Measurements from ENCODE around the gene PSMB7. TPM values are rescaled to one million over a fixed set of nuclear protein-coding genes. Genes with fewer than 3 reads are reported as not detected.

PSMB7 gene
- total and polyA plus RNA-seq, 2 of the 13 experiments (the other 11 are each of a cell fraction or from before 2014, with no cell fraction given): 259 to 291 TPM

- no peak for FAIRE-seq
- peak; percentile 29; the same call in 1 of the 2 replicates for TF ChIP-seq ZNF687 (CRISPR knock-in tag; IDR thresholded peaks at IDR 0.05)
- TF ChIP-seq NCOA1 (CRISPR knock-in tag; IDR thresholded peaks at IDR 0.05): no peak
- TF ChIP-seq ZNF614 (CRISPR knock-in tag; IDR thresholded peaks at IDR 0.05; ENCODE audit: borderline replicate concordance): no peak
- TF ChIP-seq ZNF552 (CRISPR knock-in tag; IDR thresholded peaks at IDR 0.05; ENCODE audit: borderline replicate concordance): no peak
- TF ChIP-seq RORA (CRISPR knock-in tag; IDR thresholded peaks at IDR 0.05): no peak
- TF ChIP-seq CEBPB (IDR thresholded peaks at IDR 0.05; ENCODE audit: borderline replicate concordance, low read depth, low read length): no peak
- TF ChIP-seq ZBTB33 (CRISPR knock-in tag; IDR thresholded peaks at IDR 0.05): peak; percentile 81
- TF ChIP-seq, protein P1, sequence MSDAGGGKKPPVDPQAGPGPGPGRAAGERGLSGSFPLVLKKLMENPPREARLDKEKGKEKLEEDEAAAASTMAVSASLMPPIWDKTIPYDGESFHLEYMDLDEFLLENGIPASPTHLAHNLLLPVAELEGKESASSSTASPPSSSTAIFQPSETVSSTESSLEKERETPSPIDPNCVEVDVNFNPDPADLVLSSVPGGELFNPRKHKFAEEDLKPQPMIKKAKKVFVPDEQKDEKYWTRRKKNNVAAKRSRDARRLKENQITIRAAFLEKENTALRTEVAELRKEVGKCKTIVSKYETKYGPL (CRISPR knock-in tag; IDR thresholded peaks at IDR 0.05): no peak
- no peak for TF ChIP-seq ZSCAN20 (CRISPR knock-in tag; IDR thresholded peaks at IDR 0.05; ENCODE audit: borderline replicate concordance)
- TF ChIP-seq DPF2 (CRISPR knock-in tag; IDR thresholded peaks at IDR 0.05; ENCODE audit: borderline replicate concordance, low read depth): no peak
- TF ChIP-seq TFDP1 (CRISPR knock-in tag; IDR thresholded peaks at IDR 0.05; ENCODE audit: borderline replicate concordance): no peak
- TF ChIP-seq MNT (IDR thresholded peaks at IDR 0.05): no peak
- TF ChIP-seq SP140L (CRISPR knock-in tag; IDR thresholded peaks at IDR 0.05; ENCODE audit: borderline replicate concordance): no peak
- no peak for TF ChIP-seq GTF2F1 (IDR thresholded peaks at IDR 0.05; ENCODE audit: low read length)
These were observed 26.8 kb downstream of the PSMB7 start for GRCh38 chr9:124388275-124389048.

More at GRCh38 chr9:124388275-124389048, 26.8 kb downstream of the PSMB7 start:
- Histone ChIP-seq H3K9me3 (ENCODE audit: low read length) (no peaks in the 10 kb centered on the region), H3K4me1 (ENCODE audit: insufficient read depth, low read length) (peaks cover 96% of the 10 kb centered on the region), H3K27ac (ENCODE audit: extremely low read length, insufficient read depth, low read length) (peak overlapping the region; percentile 97), H3K27me3 (ENCODE audit: control insufficient read depth in 1 of 2, insufficient read depth in 2 of 2, low read length in 2 of 2) (no peaks in the 10 kb centered on the region), H3K36me3 (replicated peaks in 1 of 2; ENCODE audit: control insufficient read depth in 1 of 2, insufficient read depth in 2 of 2, low read length in 2 of 2) (peaks cover 2 to 10% of the 10 kb centered on the region in 2 experiments; a peak in 3 of 5 replicates), H2AFZ (ENCODE audit: low read length) (no peak overlapping the region), H3K79me2 (ENCODE audit: insufficient read depth, low read length) (peaks cover 85% of the 10 kb centered on the region), H3K9ac (ENCODE audit: insufficient read depth, low read depth, low read length) (no peak overlapping the region), H3K4me3 (replicated peaks in 1 of 3; ENCODE audit: insufficient read depth in 1 of 3, low read depth in 2 of 3, low read length in 3 of 3) (no peak overlapping the region), H4K20me1 (ENCODE audit: insufficient read depth, low read length) (no peaks in the 10 kb centered on the region), H3K4me2 (ENCODE audit: low read depth, low read length) (0 out of 2 replicates have a peak overlapping the region, but pooled peaks have one; percentile 8)
- 89% methylated on average over 11 of the region's 12 CpGs for WGBS (ENCODE audit: low lambda C conversion rate)
- ChIA-PET CTCF (ENCODE audit: low intra/inter-chr PET ratio, low total read pairs) (no interaction called here), POLR2A (interaction anchor here (1.5 kb wide), 1 partner anchor 124 kb away, joined by 3 read pairs; no protein-coding TSS in a partner anchor)
- in situ Hi-C loops (cut with HindIII; ENCODE audit: extremely low pct_ligation_motif_present, low pct_unique_long_range_greater_than_20kb) (no loop called here), intact Hi-C loops (cut with micrococcal nuclease; ENCODE audit: unreplicated experiment) (no loop called here)
- DNase-seq (ENCODE audit: low spot score) (peak; percentile 10), ATAC-seq (no peak)
- BruUV-seq (replicated peaks): no TSS peak
